Choroid plexus epithelial cell (primary cell): ENCODE results near the gene SLX4.

Experiments
- DNase-seq: peaks from one replicate; pipeline ENCODE4 v3.0.0-alpha.2; 2010; ENCODE audit warnings: low read depth
- H3K4me3 ChIP-seq: 2 replicates; pipeline ENCODE4 v1.5.1; 2011; ENCODE audit warnings: low read depth, mild to moderate bottlenecking, control low read depth, low read length, moderate library complexity
- TF ChIP-seq, protein P1 (sequence below): conservative IDR thresholded peaks from 2 replicates; pipeline ENCODE4 v1.5.1; 2011; ENCODE audit warnings: low read depth, mild to moderate bottlenecking, control low read depth, inconsistent platforms, low read length, moderate library complexity

Gene SLX4

DNA sequence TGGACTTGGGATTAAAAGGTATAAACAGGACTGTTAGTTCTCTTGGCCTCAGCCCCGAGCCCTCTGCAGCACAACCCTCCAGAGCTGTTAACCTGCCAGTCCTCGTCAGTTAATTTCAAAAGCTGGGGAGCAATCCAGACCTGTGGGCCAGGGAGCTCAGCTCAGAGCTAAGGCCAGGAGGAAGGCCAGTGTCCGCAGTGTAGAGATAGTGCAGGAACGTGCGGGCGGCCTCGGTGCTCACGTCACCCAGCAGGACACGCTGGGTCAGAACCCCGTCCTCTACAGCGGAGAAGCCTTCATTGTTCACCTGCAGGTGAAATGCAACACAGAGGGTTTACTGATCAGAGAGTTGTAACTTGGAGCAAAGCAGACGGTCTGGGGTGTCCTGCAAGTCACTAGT, 18.8 kb downstream of the SLX4 start:
- TF ChIP-seq, protein P1, sequence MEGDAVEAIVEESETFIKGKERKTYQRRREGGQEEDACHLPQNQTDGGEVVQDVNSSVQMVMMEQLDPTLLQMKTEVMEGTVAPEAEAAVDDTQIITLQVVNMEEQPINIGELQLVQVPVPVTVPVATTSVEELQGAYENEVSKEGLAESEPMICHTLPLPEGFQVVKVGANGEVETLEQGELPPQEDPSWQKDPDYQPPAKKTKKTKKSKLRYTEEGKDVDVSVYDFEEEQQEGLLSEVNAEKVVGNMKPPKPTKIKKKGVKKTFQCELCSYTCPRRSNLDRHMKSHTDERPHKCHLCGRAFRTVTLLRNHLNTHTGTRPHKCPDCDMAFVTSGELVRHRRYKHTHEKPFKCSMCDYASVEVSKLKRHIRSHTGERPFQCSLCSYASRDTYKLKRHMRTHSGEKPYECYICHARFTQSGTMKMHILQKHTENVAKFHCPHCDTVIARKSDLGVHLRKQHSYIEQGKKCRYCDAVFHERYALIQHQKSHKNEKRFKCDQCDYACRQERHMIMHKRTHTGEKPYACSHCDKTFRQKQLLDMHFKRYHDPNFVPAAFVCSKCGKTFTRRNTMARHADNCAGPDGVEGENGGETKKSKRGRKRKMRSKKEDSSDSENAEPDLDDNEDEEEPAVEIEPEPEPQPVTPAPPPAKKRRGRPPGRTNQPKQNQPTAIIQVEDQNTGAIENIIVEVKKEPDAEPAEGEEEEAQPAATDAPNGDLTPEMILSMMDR, result no peak
- no peak for DNase-seq
- no peak overlapping the region for H3K4me3 ChIP-seq

DNA sequence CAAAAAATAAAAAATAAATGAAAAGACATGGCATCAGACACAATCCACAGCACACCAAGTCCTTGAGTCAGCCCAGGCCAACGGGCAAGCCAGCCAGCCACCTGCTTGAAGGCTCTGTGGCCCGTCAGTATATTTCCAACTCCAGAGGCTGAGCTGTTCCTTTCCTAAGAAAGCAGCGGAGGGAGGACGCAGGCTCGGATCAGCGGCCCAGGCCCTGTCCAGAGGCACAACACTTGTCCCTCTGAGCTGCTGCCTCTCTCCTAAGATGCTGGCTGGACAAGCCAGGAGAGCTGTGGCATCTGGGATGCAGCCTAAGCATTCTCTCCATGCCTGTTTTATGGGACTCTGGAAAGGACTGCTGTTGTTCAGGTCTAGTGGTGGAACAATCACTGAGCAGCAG, 19.4 kb downstream of the SLX4 start:
- DNase-seq, result no peak
- H3K4me3 ChIP-seq, result no peak overlapping the region
- TF ChIP-seq, protein P1, result no peak

DNA sequence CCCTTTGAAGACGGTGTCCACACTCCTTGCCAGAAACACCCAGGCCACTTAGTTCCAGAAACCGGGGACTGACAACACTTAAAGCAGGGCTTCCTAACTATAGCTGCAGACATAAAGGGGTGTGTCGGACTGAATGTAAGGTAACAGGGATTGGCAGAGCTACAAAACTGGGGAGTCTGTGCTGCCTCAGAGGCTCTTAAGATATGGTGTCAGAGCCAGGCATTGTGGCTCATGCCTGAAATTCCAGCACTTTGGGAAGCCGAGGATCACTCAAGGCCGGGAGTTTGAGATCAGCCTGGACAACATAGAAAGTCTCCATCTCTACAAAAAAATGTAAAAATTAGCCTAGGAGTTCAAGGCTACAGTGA, 20.0 kb downstream of the SLX4 start:
- TF ChIP-seq, protein P1, result no peak
- H3K4me3 ChIP-seq, result no peak overlapping the region
- no peak for DNase-seq

DNA sequence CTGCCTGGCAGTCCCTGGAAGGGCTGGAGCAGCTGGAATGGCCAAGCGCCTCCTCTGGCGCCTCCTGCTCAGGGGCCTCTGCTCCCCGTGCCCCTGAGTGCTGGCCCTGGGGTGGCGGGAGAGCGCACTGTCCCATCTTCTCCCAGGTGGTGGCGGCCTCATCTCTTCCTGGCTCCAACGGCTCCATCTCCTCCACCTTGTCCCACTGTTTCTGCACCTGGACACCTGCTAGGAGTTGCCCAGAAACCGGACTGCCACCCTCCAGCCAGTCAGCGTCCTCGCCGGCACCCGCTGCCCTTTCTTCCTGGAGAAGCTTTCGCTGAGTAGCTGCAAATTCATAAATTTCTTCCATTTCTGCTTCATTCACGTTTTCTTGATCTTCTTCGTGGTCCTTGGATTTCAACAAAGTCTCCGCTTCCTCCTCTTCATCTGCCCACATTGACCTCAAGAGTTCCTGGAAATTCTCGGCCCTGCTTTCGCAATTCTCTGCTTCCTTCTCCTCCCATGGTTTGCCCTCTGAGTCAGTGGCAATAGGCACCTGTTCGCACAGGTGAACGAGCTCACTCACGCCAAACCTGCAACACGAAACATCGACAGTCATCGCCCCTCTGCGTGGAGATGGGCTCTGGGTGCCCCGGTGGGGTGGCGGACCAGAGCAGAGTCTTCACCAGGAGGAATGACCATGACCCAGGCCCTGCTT, 20.5 kb downstream of the SLX4 start:
- no peak overlapping the region for H3K4me3 ChIP-seq
- TF ChIP-seq, protein P1, result no peak
- no peak for DNase-seq

DNA sequence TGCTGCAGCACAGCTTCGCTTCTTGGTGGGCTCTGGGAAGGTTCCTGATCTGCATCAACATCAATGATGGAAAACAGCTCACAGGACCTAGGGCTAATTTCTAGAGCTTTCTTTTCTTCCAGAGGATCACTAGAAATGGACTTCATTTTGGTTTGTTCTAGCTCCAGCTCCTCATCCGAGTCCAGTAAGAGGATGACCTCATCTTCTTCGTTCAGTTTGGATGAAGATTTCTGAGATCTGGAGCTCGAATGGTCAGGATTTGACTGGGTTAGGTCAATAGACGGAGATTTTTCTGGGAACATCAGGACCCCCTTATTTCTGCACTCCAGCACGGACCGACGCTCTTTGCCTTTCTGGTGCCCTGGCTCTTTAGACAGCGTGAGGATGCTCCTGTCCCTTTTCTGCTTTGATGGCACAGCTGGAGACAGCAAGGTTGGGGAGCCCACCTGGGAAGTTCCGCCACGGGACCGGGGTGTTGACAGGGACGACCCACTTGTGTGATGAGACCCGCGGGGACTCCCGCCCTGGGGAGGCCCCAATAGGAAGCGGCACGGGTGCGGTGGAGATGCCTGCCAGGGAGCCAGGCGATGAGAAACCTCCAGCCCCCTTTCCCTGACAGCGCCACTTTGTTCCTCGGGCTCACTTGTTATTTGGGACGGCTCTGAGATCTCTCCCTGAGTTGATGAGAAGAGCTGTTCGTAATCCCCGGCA, 21.3 kb downstream of the SLX4 start:
- TF ChIP-seq, protein P1, result no peak
- no peak for DNase-seq
- H3K4me3 ChIP-seq, result no peak overlapping the region

DNA sequence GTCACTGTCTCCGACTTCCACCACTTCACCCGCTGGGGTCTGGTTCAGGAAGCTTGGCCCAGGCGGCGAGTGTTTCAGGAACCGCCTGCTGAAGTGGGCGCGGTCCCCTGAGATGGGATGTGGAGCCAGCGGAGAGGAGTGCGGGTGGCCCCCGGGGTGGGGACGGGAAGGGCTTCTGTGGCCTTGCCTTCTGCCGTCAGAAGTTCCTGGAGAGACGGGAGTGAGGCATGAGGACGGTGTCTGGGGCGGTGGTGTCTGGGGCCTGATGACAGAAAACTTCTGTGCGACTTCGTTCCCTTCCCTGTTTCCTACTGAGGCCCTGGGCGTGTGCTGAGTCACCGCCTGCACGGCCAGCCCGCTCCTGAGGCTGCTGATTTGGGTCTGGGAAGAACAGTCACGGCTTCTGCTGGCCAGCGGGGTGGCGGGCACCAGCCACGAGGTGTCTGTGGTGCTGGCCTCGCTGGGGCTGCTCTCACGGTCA, 21.9 kb downstream of the SLX4 start:
- TF ChIP-seq, protein P1, result no peak
- no peak overlapping the region for H3K4me3 ChIP-seq
- DNase-seq, result no peak
